ENCODE measurements around the gene E2F3.

The E2F3 gene

GRCh38 chr6:20402342-20403069 is 827 bp downstream of the E2F3 start:
- DNase-seq (ENCODE audit: low spot score): peak; percentile 42

GRCh38 chr6:20403070-20403765 is 1.5 kb downstream of the E2F3 start:
- DNase-seq (ENCODE audit: low spot score): peak; percentile 84

- DNase-seq (ENCODE audit: low spot score): peak; percentile 22
Measured at GRCh38 chr6:20403766-20404640, 2.3 kb downstream of the E2F3 start.

GRCh38 chr6:20404641-20405032 is 3.0 kb downstream of the E2F3 start:
- peak; percentile 66 for DNase-seq (ENCODE audit: low spot score)

- no peak for DNase-seq (ENCODE audit: low spot score)
Measured at GRCh38 chr6:20408851-20409250, 7.2 kb downstream of the E2F3 start.

GRCh38 chr6:20409427-20409971 is 7.8 kb downstream of the E2F3 start:
- DNase-seq (ENCODE audit: low spot score): peak; percentile 37

- DNase-seq (ENCODE audit: low spot score): no peak
Measured at GRCh38 chr6:20411544-20411943, 9.9 kb downstream of the E2F3 start.

- DNase-seq (ENCODE audit: low spot score): no peak
Measured at GRCh38 chr6:20411953-20412681, 10.4 kb downstream of the E2F3 start.

GRCh38 chr6:20412682-20413073 is 11.0 kb downstream of the E2F3 start:
- DNase-seq (ENCODE audit: low spot score): no peak

- DNase-seq (ENCODE audit: low spot score): no peak
Measured at GRCh38 chr6:20413826-20414225, 12.1 kb downstream of the E2F3 start.

GRCh38 chr6:20414711-20415110 is 13.0 kb downstream of the E2F3 start:
- no peak for DNase-seq (ENCODE audit: low spot score)

- DNase-seq (ENCODE audit: low spot score): no peak
Measured at GRCh38 chr6:20415304-20415703, 13.6 kb downstream of the E2F3 start.

- DNase-seq (ENCODE audit: low spot score): no peak
Measured at GRCh38 chr6:20415712-20416454, 14.2 kb downstream of the E2F3 start.

- DNase-seq (ENCODE audit: low spot score): no peak
Measured at GRCh38 chr6:20416567-20417345, 15.1 kb downstream of the E2F3 start.

- no peak for DNase-seq (ENCODE audit: low spot score)
Measured at GRCh38 chr6:20417819-20418218, 16.1 kb downstream of the E2F3 start.

GRCh38 chr6:20426177-20427082 is 24.8 kb downstream of the E2F3 start:
- DNase-seq (ENCODE audit: low spot score): no peak

- peak; percentile 32 for DNase-seq (ENCODE audit: low spot score)
Measured at GRCh38 chr6:20427856-20428255, 26.2 kb downstream of the E2F3 start.

- DNase-seq (ENCODE audit: low spot score): no peak
Measured at GRCh38 chr6:20432692-20433091, 31.0 kb downstream of the E2F3 start.

GRCh38 chr6:20433321-20433720 is 31.6 kb downstream of the E2F3 start:
- DNase-seq (ENCODE audit: low spot score): no peak
